Tibial artery (tissue), 4 donors: ENCODE results near the gene KATNAL2.

Experiments
- DNase-seq, 2 donors: peaks; one replicate each; pipeline ENCODE4 v3.0.0-alpha.2; 2019
- H3K27ac ChIP-seq, 2 donors: fragments of 200-600 bp; sonication (generic) in 1 of 2; 1 replicate in 1 of 2; 2 replicates in 1 of 2; pipeline ENCODE4 v1.5.1; 2018 to 2019; ENCODE audit warnings: mild to moderate bottlenecking in 1 of 2
- H3K27me3 ChIP-seq, 2 donors: fragments of 200-600 bp; sonication (generic) in 1 of 2; one replicate each; pipeline versions ENCODE4 v1.5.1 to v1.6.0; 2016 to 2019
- H3K36me3 ChIP-seq, 3 donors: fragments of 200-600 bp; sonication (generic) in 2 of 3; one replicate each; pipeline ENCODE4 v1.5.1; 2016 to 2019; ENCODE audit warnings: mild to moderate bottlenecking in 2 of 3
- H3K4me1 ChIP-seq, 4 donors: fragments of 200-600 bp; sonication (generic) in 2 of 4; 1 replicate in 3 of 4; 2 replicates in 1 of 4; pipeline ENCODE4 v1.5.1; 2016 to 2019
- H3K4me3 ChIP-seq, 2 donors: fragments of 200-600 bp; sonication (generic) in 1 of 2; 1 replicate in 1 of 2; 2 replicates in 1 of 2; pipeline ENCODE4 v1.5.1; 2018 to 2019; ENCODE audit warnings: mild to moderate bottlenecking in 2 of 2
- H3K9me3 ChIP-seq, 3 donors: fragments of 200-600 bp; sonication (generic) in 1 of 3; one replicate each; pipeline ENCODE4 v1.5.1; 2016 to 2019
- CTCF ChIP-seq, 2 experiments: fragments of 200-600 bp in 1 of 2; fragments of 450-650 bp in 1 of 2; IDR thresholded peaks; one replicate each; pipeline ENCODE4 v1.5.1; 2017 to 2019; ENCODE audit warnings: antibody characterized with exemption in 2 of 2, mild to moderate bottlenecking in 1 of 2, moderate library complexity in 1 of 2
- intact Hi-C: fragments of 100-400 bp; cut with DNase I; formaldehyde crosslinking; loops from one replicate; pipeline ENCODE4 v1.15.0; 2023; ENCODE audit warnings: low total_unique reads

KATNAL2 gene

GRCh38 chr18:46916551-46917107, 773 bp upstream of the KATNAL2 start:
- Histone ChIP-seq H3K27ac (peak overlapping the region; percentile 85 to 86), H3K4me1 (peaks cover 0 to 16% (median 6%) of the 10 kb centered on the region in 4 donors), H3K36me3 (no peaks in the 10 kb centered on the region), H3K4me3 (peak overlapping the region; percentile 68 to 80), H3K27me3 (no peaks in the 10 kb centered on the region), H3K9me3 (no peaks in the 10 kb centered on the region)
- no peak for TF ChIP-seq CTCF (IDR thresholded peaks at IDR 0.05)
- intact Hi-C loops = no loop called here
- no peak for DNase-seq

GRCh38 chr18:46917803-46918600, 600 bp downstream of the KATNAL2 start:
- intact Hi-C loops = no loop called here
- peak overlapping the region; percentile 68 to 80 for H3K4me3 ChIP-seq
- no peaks in the 10 kb centered on the region for H3K27me3 ChIP-seq
- no peaks in the 10 kb centered on the region for H3K9me3 ChIP-seq
- peak in 1 of 2 donors; percentile 37 for DNase-seq
- TF ChIP-seq CTCF (IDR thresholded peaks at IDR 0.05) = no peak
- H3K4me1 ChIP-seq = peaks cover 0 to 16% (median 6%) of the 10 kb centered on the region in 4 donors
- no peaks in the 10 kb centered on the region for H3K36me3 ChIP-seq
- peak overlapping the region; percentile 85 to 86 for H3K27ac ChIP-seq

GRCh38 chr18:46920067-46920466, 2.7 kb downstream of the KATNAL2 start:
- no peaks in the 10 kb centered on the region for H3K27me3 ChIP-seq
- DNase-seq = no peak
- intact Hi-C loops = no loop called here
- no peak overlapping the region for H3K27ac ChIP-seq
- peaks cover 0 to 16% (median 6%) of the 10 kb centered on the region in 4 donors for H3K4me1 ChIP-seq
- no peak for TF ChIP-seq CTCF (IDR thresholded peaks at IDR 0.05)
- H3K9me3 ChIP-seq = no peaks in the 10 kb centered on the region
- H3K36me3 ChIP-seq = no peaks in the 10 kb centered on the region
- no peak overlapping the region for H3K4me3 ChIP-seq

- Histone ChIP-seq H3K9me3 (no peaks in the 10 kb centered on the region), H3K4me3 (no peak overlapping the region), H3K4me1 (peaks cover 0 to 10% (median 4%) of the 10 kb centered on the region in 4 donors), H3K27me3 (no peaks in the 10 kb centered on the region), H3K27ac (no peak overlapping the region), H3K36me3 (no peaks in the 10 kb centered on the region)
- intact Hi-C loops = no loop called here
- TF ChIP-seq CTCF (IDR thresholded peaks at IDR 0.05) = no peak
- no peak for DNase-seq
These were observed 3.3 kb downstream of the KATNAL2 start for GRCh38 chr18:46920653-46921052.

- peaks cover 0 to 15% (median 0%) of the 10 kb centered on the region in 4 donors for H3K4me1 ChIP-seq
- no peak for TF ChIP-seq CTCF (IDR thresholded peaks at IDR 0.05)
These were observed 22.0 kb downstream of the KATNAL2 start for GRCh38 chr18:46939337-46939963.

More at GRCh38 chr18:46939337-46939963, 22.0 kb downstream of the KATNAL2 start:
- no peak overlapping the region for H3K27ac ChIP-seq
- H3K4me3 ChIP-seq = no peak overlapping the region
- intact Hi-C loops = no loop called here
- H3K36me3 ChIP-seq = no peaks in the 10 kb centered on the region
- no peak for DNase-seq
- no peaks in the 10 kb centered on the region for H3K9me3 ChIP-seq
- no peaks in the 10 kb centered on the region for H3K27me3 ChIP-seq
